HepG2 (cell line): ENCODE data around the gene FXYD4. TPM values are rescaled to one million over a fixed set of nuclear protein-coding genes. Genes with fewer than 3 reads are reported as not detected.

ENCODE experiments used
- ELK4 ChIP-seq: sonication (generic); formaldehyde crosslinking; IDR thresholded peaks from 2 replicates; pipeline ENCODE4 v1.9.0; 2021; ENCODE audit warnings: missing genetic modification reagents, borderline replicate concordance
- KLF11 ChIP-seq: IDR thresholded peaks from 2 replicates; pipeline ENCODE4 v1.6.1; 2016; ENCODE audit warnings: missing compliant biosample characterization
- KLF9 ChIP-seq: IDR thresholded peaks from 2 replicates; pipeline ENCODE4 v1.6.1; 2016; ENCODE audit warnings: low read depth
- MAF1 ChIP-seq: sonication (generic); formaldehyde crosslinking; IDR thresholded peaks from 2 replicates; pipeline ENCODE4 v1.5.0; 2020; ENCODE audit warnings: missing genetic modification reagents, borderline replicate concordance
- MED1 ChIP-seq: sonication (generic); formaldehyde crosslinking; IDR thresholded peaks from 2 replicates; pipeline ENCODE4 v1.4.0; 2020; ENCODE audit warnings: missing genetic modification reagents
- NFKBIZ ChIP-seq: IDR thresholded peaks from 2 replicates; pipeline ENCODE4 v1.6.1; 2018; ENCODE audit warnings: missing genetic modification reagents, missing compliant biosample characterization
- PHF20 ChIP-seq: sonication (generic); formaldehyde crosslinking; IDR thresholded peaks from 2 replicates; pipeline ENCODE4 v1.5.0; 2020; ENCODE audit warnings: mild to moderate bottlenecking, missing genetic modification reagents
- POLR2AphosphoS5 ChIP-seq: IDR thresholded peaks from 2 replicates; pipeline ENCODE4 v1.6.1; 2012; ENCODE audit warnings: low read depth, low read length
- YEATS4 ChIP-seq: sonication (generic); formaldehyde crosslinking; IDR thresholded peaks from 2 replicates; pipeline ENCODE4 v1.4.0; 2020; ENCODE audit warnings: missing genetic modification reagents, borderline replicate concordance
- ZBTB38 ChIP-seq: sonication (generic); formaldehyde crosslinking; IDR thresholded peaks from 2 replicates; pipeline ENCODE4 v1.5.1; 2020; ENCODE audit warnings: mild to moderate bottlenecking, missing genetic modification reagents
- ZNF234 ChIP-seq: sonication (generic); formaldehyde crosslinking; conservative IDR thresholded peaks from 2 replicates; pipeline ENCODE4 v1.5.1; 2020; ENCODE audit warnings: mild to moderate bottlenecking, missing genetic modification reagents
- ZNF318 ChIP-seq: sonication (generic); formaldehyde crosslinking; IDR thresholded peaks from 2 replicates; pipeline ENCODE4 v1.4.0; 2020; ENCODE audit warnings: mild to moderate bottlenecking, missing genetic modification reagents
- ZNF496 ChIP-seq: sonication (generic); formaldehyde crosslinking; IDR thresholded peaks from 2 replicates; pipeline ENCODE4 v1.8.1; 2023; ENCODE audit warnings: mild to moderate bottlenecking, moderate library complexity, missing genetic modification reagents; ENCODE audit not compliant: insufficient replicate concordance
- ZNF513 ChIP-seq: sonication (generic); formaldehyde crosslinking; conservative IDR thresholded peaks from 2 replicates; pipeline ENCODE4 v1.5.0; 2020; ENCODE audit warnings: missing genetic modification reagents
- ZNF574 ChIP-seq: sonication (generic); formaldehyde crosslinking; IDR thresholded peaks from 2 replicates; pipeline ENCODE4 v1.4.0; 2020; ENCODE audit warnings: missing genetic modification reagents
- polyA plus RNA-seq, 8 experiments: library from polyadenylated mRNA; depleted of rRNA in 3 of 8; stranded (reverse) in 7 of 8; unstranded in 1 of 8; fragments of >200 nt; fragmentation: Illumina TruSeq in 4 of 8; extraction: Trizol in 4 of 8; gene quantifications; 2 replicates each; pipeline versions ENCODE4 v1.2.1 to v1.2.3, GENCODE V29; 2011 to 2016; ENCODE audit warnings: low read depth in 4 of 8, missing spikeins in 1 of 8, mixed read lengths in 1 of 8; ENCODE audit not compliant: insufficient read depth in 1 of 8
- total RNA-seq, 5 experiments: library from RNA; depleted of rRNA; stranded (reverse); fragments of >200 nt; fragmentation: Illumina TruSeq; extraction: Trizol; gene quantifications; 2 replicates each; pipeline ENCODE4 v1.2.3, GENCODE V29; 2016; ENCODE audit warnings: low read depth in 1 of 5

Gene FXYD4
- total and polyA plus RNA-seq, 2 of the 13 experiments (the other 11 are each of a cell fraction or from before 2014, with no cell fraction given) = not detected

- TF ChIP-seq ZNF513 = no peak
- no peak for TF ChIP-seq ZNF318 (CRISPR knock-in tag)
- TF ChIP-seq MED1 (CRISPR knock-in tag) = peak; percentile 91
- no peak for TF ChIP-seq NFKBIZ (CRISPR knock-in tag)
- no peak for TF ChIP-seq ZNF234 (CRISPR knock-in tag)
- no peak for TF ChIP-seq ELK4 (CRISPR knock-in tag)
- TF ChIP-seq ZNF574 = no peak
- TF ChIP-seq ZBTB38 (CRISPR knock-in tag) = no peak
- TF ChIP-seq POLR2AphosphoS5 = no peak
- no peak for TF ChIP-seq KLF11 (CRISPR knock-in tag)
- TF ChIP-seq YEATS4 (CRISPR knock-in tag) = no peak
- no peak for TF ChIP-seq ZNF496
- TF ChIP-seq PHF20 = no peak
- no peak for TF ChIP-seq MAF1 (CRISPR knock-in tag)
- no peak for TF ChIP-seq KLF9 (CRISPR knock-in tag)
Observed at GRCh38 chr10:43417950-43418768, 46.7 kb downstream of the FXYD4 start (continued).
